ENCODE measurements around the gene JMJD8.

JMJD8 gene

DNA sequence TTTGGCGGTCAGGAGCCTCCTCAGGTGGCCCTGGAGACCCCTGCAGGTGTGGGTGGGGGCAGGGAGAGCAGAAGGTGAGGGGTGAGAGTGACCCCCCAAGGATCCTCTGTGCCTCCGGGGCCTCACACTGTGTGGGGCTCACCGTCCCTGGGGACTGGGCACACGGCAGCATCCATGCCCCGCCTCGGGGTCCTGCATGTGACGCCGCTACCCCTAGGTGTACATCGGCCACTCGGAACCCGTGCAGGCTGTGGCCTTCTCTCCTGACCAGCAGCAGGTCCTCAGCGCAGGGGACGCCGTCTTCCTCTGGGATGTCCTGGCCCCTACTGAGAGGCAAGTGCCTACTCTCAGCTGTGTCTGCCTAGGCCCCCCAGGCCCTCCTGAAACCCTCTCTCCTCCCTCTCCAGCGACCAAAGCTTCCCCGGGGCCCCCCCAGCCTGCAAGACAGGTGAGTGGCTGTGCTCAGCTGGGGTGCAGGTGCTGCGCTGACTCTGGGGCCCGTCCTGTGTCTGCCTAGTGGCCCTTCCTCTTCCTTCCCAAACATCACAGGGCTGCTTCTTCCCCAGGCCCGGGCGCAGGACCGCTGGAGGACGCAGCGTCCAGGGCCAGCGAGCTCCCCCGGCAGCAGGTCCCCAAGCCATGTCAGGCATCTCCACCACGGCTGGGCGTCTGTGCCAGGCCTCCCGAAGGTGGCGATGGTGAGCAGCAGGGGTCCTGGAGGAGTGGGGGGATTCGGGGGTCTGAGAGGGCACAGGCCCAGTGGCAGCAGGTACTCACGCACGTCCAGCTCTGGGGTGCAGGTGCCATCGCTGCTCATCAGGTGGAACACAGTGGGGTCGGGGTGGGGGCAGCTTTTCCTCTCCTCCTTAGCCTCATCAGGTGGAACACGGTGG lies 25.2 kb downstream of the JMJD8 start:
- DNase-seq, result no peak

DNA sequence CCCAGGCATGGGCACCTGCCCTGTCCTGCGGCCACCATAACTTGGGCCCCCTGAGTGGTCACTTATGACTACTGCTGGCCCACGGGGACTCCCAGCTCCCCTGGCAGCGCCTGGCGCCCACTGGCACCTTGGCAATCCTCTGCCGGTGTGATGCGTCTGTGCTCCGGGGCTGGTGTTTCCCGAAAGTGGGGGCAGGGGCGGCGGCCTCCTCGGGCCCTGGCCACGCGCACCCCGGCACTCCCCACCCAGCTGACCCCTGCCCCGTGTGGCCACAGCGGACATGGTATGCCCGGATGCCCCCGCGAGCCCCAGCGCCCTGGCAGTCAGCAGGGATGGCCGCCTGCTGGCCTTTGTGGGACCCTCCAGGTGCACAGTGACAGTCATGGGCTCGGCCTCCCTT lies 26.6 kb downstream of the JMJD8 start:
- DNase-seq, result no peak

DNA sequence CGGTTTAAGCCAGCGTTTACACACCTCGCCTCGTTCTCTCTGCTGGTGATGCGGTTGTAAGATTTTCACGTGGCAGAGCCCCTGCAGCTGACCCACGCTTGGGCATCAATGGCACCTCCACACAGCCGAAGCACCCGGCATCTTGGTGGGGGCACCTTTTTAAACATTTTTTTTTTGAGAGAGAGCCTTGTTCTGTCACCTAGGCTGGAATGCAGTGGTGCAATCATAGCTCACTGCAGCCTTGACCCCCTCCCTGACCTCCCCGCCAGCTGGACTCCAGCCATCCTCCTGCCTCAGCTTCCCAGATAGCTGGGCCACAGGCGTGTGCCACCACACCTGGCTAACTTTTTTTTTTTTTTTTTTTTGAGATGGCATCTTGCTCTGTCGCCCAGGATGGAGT lies 30.1 kb downstream of the JMJD8 start:
- DNase-seq, result no peak

DNA sequence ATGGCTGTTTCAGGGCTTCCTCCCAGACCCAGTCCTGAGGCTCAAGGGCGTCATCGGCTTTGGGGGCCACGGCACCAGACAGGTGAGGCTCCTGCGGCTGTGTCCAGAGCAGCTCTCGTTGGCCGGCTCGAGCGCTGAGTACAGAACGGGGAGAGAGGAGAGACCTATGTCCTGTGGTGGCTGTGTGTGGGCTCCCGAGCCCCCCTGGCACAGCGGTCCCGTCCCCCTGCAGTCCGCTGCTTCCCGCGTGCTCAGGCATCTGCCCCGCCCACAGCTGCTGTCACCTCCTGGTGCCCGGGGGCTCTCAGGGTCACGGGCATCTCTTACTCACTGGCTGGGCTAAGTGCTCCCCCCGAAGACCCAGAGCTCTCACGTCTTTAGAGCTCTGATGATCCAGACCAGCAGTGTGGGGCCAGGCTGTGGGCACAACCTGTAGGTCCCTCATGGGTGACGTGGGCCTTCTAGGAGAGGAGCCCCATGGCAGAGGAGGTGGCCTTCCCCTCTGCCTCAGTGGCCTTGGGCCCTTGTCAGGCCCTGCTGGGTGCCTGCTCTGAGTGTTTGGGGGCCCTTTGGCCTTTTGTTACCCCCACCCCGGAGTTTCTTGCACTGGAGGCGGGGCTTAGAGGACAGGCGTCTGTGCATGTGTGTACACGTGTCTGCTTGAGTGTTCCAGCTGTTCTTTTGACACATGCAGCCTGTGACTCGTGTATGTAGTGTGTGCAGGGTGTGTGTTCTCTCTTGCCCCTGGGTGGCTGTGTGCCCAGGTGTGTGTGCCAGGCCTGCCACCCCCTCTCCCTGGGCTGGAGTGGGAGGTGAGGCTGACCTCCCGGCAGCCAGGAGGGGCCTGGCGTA lies 31.5 kb downstream of the JMJD8 start:
- DNase-seq, result no peak

DNA sequence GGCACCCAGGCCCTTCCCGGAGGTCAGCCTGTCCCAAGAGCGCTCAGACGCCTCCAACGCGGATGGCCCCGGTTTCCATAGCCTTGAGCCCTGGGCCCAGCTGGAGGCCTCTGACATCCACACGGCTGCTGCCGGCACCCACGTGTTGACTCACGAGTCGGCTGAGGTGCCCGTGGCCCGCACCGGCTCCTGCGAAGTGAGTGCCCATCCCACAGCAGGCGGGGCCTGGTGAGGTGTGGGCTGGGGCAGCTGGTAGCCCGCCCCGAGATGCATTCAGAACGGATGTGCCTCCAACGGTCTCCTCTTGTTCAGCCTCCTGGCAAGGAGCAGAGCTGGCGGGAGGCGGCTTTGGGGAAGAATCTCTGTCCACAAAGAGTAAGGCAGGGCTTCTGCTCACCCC lies 32.3 kb downstream of the JMJD8 start:
- no peak for DNase-seq

DNA sequence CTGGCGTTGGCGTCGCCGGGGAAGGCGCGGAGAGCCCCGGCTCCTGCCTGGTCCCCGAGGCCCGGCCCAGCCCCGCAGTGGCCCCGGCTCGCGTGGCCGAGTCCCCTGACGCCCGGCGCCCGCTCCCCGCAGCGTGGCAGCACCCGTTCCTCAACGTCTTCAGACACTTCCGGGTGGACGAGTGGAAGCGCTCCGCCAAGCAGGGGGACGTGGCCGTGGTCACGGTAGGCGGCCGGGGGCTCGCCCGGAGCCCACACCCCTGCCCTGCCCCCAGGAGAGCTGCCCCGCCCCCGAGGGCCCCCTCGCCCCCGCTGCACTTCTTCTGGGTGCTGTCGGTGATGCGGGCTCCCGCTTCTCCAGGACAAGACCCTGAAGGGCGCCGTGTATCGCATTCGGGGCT lies 34.5 kb downstream of the JMJD8 start:
- no peak for DNase-seq

DNA sequence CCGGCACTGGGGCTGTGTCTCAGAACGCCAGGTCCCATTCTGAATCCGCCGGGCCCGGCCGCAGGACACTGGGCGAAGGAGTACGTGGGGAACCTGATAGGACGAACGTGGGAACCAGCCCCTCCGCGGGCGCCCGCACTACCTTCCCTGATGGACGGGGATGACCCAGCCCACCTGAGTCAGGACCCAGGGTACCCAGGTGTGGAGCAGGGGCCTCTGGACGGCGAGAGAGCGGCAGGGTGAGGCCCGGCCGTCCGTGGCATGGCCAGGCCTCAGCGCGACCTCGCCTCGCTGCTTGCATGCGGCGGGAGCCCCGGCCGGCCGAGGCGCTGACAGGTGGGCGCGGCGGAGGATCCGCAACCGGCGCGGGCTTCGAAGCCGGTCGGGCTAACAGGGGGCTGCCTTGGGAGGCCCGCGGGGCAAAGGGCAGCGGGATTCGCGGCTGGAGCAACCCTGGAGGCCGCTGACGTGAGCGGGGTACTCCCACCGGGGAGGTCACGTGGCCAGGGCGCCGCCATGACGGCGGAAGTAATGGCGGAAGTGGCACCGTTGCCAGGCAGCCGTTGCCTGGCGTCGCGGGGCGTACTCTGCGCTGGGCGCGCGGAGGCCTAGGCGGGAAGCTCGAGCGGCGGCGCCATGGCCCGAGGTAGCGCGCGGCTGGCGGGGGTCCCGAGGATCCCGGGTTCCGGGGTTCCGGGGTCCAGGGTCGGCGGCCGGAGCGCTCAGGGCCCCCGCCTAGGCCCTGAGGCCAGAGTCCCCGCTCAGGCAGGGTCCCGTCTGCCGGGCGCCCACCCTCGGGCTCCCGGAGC lies 35.1 kb downstream of the JMJD8 start, which contains the start of gene WDR90:
TSS of gene WDR90 (plus strand) at position 585 of the 809 bp plus-strand sequence. CDS start at position 637, 52 bp downstream.
- peak; percentile 70 for DNase-seq

DNA sequence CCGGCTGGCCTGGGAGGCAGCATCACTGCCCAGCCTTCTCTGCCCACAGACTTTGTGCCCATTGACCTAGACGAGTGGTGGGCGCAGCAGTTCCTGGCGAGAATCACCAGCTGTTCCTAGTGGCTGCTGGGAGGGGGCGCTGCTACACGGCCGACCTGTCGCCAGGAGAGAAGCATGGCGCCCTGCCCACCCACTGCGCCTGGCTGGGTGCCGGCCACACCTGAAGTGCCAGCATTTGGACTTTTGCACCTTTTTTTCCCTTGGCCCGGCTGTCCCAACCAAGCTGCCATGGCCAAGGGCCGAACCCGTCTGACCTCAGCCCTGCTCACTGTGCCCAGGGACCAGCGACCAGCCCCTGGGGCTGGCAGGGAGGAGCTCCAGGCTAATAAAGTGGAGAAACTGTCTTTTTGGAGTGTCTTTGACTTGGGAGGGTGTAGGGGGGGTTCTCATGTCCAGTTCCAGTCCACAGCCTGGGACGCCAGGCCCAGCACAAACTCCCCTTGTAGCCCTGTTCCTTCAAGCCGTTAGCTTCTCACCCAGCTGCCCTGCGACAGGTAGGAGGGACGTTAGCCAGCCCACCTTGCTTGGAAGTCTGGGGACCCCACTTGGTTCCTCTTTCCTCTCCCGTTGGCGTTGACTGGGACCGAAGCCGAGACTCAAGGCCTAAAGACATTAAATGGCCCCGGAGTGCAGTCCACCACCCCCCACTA lies 35.9 kb downstream of the JMJD8 start:
- peak; percentile 10 for DNase-seq

DNA sequence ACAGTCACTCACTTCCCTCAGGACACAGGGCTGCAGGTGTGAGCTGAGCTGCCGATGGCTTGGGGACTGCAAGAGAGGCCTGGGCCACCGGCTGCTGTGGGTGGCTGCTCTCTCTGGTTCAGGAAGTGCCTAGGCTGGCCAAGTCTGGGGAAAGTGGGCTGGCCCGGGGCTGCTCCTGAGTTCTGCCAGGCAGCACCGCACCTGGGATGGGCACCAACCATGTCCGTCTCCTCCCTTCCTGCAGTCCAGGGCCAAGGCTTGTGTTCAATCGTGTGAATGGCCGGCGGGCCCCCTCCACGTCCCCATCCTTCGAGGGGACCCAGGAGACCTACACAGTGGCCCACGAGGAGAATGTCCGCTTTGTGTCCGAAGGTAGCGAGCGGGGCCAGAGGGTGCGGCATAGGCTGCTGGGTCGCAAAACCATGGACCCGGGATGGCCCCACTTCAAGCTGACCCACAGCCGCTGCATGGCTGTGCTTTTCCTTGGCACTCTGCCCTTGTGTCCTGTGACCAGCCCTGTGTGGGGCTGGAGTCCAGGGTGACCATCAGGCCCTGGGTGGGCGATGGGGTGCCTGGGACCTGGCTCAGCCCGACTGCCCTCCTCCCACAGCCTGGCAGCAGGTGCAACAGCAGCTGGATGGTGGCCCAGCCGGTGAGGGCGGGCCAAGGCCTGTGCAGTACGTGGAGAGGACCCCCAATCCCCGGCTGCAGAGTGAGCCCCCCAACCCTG lies 36.8 kb downstream of the JMJD8 start:
- DNase-seq, result no peak

DNA sequence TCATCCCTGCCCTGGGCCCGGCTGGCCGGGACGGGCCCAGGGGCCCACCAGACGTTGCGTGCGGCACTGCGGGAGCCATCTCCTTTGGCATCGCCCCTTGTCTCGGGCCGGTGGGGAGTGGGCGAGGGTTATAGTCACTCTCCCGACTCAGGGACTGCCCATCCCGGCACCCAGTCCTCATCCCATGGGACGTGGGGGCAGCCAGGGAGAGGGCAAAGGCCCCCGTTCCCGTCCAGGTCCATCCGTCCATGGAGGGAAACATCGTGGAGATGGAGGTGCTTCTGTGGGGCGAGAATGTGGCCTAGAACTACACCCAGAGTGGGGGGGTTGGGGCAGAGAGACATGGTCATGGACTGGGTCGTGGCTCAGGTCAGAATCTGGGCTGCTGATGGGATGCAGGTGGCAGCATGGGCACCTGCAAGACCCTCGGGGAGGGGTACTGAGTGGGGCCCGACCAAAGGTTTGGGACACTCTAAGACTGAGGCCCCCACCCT lies 37.4 kb downstream of the JMJD8 start:
- DNase-seq, result no peak

DNA sequence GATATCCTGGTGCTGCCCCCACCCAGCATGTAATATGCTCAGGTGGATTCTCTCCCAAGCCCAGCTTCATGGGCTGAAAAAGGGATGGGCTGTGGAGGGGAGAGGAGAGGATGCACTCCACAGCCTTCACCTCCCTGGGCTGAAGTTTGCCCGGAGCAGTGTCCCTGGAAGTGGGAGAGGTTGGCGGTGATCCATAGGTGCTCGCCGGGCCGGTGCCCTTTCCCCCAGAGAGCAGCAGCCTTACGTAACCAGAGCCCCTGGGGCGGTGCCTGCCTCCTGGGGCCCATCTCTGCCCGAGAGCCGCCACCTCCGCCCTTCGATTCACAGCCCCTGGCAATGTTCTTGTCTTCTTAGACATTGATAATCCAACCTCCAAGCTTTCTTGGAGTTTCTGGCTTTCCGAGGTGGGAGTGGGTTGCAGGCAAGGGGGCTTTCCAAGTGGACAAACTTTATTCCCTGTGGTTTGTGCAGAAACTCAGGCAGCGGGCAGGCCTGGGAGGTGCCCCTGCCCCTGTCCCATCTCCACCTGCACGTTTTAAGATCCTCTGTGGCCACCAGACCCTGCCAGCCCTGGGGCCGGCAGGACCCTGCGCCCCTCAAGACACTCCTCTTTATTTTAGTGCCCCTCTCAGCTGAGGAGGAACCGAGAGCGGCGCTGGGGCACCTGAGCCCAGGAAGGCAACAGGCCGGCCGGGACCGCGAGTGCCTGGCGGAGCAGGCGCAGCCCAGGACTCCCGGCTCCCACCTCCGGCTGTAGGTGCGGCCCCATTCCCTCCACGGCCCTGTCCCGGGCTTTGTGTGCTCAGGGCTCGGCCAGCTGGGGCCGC lies 38.1 kb downstream of the JMJD8 start:
- DNase-seq, result no peak

DNA sequence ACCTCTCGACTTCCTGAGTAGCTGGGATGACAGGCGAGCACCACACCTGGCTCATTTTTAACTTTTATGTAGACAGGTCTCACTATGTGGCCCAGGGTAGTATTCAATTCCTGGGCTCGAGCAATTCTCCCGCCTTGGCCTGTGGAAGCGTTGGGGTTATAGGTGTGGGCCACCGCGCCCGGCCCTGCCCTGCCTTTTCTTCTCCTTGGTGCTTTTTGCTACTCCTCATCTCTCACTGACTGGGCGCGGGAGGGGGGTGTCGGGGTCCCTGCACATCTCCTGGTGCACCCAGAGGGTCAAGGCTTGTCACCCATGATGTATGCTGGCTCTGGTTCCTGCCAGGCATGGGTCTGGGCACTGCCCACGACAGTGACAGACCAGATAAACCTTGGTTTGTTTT lies 39.6 kb downstream of the JMJD8 start:
- no peak for DNase-seq

DNA sequence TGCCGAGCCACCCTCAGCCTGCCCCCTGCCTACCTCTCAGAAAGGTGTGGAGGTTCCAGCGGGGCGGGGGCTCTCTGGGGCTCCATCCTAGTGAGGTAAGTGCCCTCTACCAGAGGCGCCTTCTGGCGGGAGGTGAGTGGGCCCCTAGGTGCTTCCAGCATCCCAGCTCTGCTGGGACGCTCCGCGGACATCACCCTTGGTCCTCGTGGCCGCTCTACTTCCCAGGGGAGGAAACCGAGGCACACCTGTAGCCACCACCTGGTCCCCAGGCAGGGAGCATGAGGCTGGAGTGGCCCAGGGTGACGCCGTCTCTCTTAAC lies 41.1 kb downstream of the JMJD8 start:
- DNase-seq, result no peak

DNA sequence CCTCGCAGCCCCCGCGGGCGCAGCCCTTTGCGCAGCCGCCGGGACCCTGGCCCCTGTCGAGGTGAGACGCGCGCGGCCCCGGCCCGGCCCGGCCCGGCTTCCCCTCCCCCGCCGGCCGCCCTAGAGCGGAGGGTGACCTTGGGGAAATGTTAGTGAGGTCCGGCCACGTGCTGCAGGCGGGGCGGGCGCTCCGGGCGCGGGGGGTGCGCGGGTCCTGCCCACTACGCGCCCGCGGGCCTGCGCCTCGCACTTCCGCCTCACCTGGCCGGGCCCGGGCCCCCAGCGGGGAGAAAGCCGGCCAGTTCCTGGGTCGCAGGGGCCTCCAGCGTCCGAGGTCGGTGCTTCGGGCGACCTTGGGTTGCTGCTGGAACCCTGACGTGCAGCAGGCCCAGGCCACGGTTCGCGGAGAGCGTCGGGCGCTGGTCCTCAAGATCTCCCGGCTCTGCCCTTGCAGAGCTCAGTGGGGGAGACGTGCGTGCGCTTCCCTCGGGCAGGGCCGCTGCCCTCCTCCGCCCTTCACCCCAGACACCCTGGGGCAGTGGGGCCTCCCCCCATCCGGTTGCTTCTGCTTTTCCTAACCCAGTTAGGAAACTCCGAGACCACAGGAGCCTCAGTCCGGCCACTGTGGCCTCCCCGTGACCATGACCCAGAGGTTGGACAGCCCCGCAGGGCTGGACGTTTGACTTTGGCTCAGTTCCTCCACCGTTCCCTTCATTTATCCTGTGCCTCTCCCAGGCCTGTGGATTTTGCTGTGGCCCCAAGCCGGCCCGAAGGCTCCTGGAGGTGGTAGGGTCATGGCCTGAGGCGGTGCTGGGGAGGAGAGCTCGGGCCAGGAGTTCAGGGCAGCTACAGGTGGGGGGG lies 41.7 kb downstream of the JMJD8 start:
- DNase-seq, result no peak

DNA sequence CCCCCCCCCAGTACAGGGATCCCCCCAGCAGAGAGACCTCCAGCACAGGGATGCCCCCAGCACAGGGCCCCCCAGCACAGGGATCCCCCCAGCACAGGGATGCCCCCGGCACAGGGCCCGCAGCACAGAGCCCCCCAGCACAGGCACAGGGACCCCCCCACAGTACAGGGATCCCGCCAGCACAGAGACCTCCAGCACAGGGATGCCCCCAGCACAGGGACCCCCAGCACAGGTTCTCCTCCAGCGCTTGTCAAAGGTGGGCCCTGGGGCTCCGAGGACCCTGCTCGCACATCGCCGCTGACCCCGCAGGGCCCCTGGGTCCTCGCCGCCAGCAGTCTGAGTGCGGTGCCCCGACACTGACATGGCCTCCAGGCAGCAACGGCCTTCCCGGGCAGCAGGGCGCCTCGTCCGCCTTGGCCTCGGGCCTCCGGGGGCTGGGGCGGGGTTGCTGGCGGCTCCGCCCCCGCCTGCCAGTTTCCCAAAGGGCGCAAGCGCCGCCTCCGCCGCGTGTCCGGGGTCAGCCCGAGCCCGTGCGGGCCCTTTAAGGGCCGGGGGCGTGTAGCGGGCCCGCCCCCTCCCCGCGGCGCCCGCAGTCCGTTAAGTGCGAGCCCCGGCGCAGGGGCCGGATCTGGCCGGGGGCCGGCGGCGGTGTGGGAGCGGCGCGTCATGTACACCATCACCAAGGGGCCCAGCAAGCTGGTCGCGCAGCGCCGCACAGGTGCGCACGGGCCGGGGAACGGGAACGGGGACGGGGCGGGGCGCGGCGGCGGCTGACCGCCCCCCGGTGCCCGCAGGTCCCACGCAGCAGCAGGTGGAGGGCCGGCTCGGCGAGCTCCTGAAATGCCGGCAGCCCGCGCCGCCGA lies 42.6 kb downstream of the JMJD8 start, which contains the start of gene MCRIP2:
TSS of gene MCRIP2 (plus strand) at position 503 of the 863 bp plus-strand sequence. CDS start at position 667, 164 bp downstream.
- peak; percentile 57 for DNase-seq

DNA sequence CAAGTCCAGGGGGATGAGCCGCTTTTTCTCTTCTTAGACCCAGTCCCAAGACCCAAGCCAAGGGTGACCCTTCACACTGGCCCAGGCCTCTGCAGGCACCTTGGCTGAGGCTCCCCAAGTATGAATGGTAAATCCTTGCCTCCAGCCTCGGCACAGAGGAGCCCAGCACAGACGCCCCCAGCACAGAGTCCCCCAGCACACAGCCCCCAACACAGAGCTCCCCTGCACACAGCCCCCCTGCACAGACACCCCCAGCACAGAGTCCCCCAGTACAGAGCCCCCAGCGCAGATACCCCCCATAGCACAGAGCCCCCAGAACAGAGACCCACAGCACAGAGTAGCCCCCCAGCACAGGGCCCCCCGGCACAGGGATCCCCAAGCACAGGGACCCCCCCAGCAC lies 43.5 kb downstream of the JMJD8 start:
- DNase-seq, result no peak

DNA sequence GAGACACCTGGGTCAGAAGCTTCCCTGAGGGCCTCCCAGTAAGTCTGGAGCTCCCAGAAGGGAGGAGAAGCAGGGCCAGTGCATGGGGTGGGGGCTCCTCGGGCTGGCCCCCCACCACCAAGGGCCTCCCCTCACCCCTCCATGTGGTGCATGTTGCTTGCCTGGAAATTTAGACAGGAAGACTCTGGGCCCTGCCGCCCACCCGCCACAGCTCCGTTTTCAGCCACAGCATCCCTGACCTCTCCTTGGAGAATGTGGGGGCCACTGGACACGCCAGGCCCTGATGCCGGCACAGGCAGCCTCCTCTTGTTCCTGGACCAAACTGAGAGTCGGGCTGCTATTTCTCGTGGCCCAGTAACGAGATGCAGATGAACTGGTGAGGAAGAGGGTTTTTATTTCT lies 45.3 kb downstream of the JMJD8 start:
- no peak for DNase-seq

DNA sequence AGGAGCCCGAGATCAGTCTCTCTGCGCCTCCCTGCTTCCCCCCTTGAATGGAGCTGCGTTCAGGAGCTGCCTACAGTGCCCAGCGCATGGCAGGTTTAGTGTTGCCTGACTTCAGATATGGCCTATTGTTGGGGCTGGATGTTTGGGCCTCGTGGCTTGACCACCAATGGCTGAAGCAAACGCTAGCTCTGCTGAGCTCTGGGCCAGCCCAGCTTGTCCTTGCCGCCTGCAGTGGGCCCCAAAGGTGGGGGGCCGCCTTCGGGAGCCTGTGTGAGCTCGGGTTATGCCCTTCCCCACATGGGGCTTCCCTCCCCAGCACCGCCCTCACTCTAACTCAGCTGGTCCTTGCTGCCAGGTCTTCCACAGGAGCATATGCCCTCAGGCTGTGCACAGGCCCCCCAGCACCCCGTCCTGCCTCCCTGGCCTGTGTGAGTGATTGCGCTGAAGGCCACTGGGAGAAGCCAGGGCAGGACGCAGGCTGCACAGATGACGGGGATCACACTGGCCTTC lies 46.0 kb downstream of the JMJD8 start:
- no peak for DNase-seq

Measured in NCI-H446 treated with DMSO at 0.1 percent for 48 hours (cell line).